Measurements from ENCODE around the gene BPIFA3.

BPIFA3 gene

DNA sequence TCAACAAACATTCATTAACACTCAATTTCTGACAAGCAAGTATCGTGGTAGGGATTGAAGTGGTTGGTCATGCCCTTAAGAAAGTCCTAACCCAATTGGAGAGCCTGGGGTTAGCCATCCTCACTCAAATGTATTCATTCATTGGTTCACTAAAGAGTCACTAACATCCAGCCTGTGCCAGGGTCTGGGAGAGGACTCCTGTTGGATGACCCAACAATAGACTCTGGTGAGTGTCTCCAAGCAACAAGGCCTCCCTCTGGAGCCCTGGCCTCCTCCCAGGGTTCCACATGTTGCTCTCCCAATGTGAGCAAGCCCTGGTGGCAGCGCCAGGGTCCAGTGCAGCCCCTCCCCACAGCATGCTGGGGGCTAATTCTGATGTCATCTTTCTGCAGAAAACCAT lies at the start of gene BPIFA3:
Gene BPIFA3 (plus strand): TSS at position 301 of the 400 bp plus-strand sequence. CDS start 185 bp downstream, outside the sequence.
- TF ChIP-seq EZH2 (IDR thresholded peaks at IDR 0.05) (no peak), POLR2AphosphoS5 (IDR thresholded peaks at IDR 0.05; ENCODE audit: borderline replicate concordance, low read depth, low read length) (no peak), FOXP2 (optimal IDR thresholded peaks at IDR 0.05; ENCODE audit: control extremely low read depth, extremely low read length, insufficient read depth) (no peak)
- no peak within 1 kb of the TSS for H3K27ac ChIP-seq
- no peaks in the 10 kb centered on the region for H3K36me3 ChIP-seq (ENCODE audit: insufficient read depth, low read length)
- DNase-seq (ENCODE audit: low read depth, low spot score) = no peak
- no peak within 1 kb of the TSS for H3K9ac ChIP-seq (ENCODE audit: insufficient read length)
- H3K4me3 ChIP-seq = no peak within 1 kb of the TSS
- no peaks in the 10 kb centered on the region for H3K9me3 ChIP-seq (ENCODE audit: low read depth, low read length)

DNA sequence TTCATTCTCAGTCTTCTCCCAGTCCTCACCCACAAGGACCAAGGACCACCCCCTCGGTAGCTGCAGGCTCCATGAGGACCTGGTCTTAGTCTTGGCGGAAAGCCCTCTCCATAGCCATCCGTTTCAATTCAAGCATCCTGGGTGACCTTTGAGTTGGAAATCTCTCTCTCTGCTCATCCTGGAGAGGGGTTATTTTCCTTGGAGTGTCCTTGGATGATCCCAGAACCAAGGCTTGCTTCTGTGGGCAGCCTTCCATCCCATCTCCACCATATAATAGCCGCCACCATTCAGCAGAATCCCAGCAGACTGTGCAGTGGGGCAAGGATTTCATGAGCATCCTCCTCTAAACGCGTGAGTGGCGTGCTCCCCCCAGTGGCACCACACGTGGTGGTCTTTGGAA lies 49.3 kb upstream of the BPIFA3 start, which contains the start of gene BPIFA2:
Gene BPIFA2 (plus strand): TSS at position 301 of the 400 bp plus-strand sequence. CDS start 987 bp downstream, outside the sequence.
- H3K36me3 ChIP-seq (ENCODE audit: insufficient read depth, low read length) = no peaks in the 10 kb centered on the region
- DNase-seq (ENCODE audit: low read depth, low spot score) = no peak
- H3K27ac ChIP-seq = no peak within 1 kb of the TSS
- no peak within 1 kb of the TSS for H3K4me3 ChIP-seq
- TF ChIP-seq POLR2AphosphoS5 (IDR thresholded peaks at IDR 0.05; ENCODE audit: borderline replicate concordance, low read depth, low read length) (no peak), FOXP2 (optimal IDR thresholded peaks at IDR 0.05; ENCODE audit: control extremely low read depth, extremely low read length, insufficient read depth) (no peak), EZH2 (IDR thresholded peaks at IDR 0.05) (no peak)
- H3K9me3 ChIP-seq (ENCODE audit: low read depth, low read length) = no peaks in the 10 kb centered on the region
- H3K9ac ChIP-seq (ENCODE audit: insufficient read length) = no peak within 1 kb of the TSS

DNA sequence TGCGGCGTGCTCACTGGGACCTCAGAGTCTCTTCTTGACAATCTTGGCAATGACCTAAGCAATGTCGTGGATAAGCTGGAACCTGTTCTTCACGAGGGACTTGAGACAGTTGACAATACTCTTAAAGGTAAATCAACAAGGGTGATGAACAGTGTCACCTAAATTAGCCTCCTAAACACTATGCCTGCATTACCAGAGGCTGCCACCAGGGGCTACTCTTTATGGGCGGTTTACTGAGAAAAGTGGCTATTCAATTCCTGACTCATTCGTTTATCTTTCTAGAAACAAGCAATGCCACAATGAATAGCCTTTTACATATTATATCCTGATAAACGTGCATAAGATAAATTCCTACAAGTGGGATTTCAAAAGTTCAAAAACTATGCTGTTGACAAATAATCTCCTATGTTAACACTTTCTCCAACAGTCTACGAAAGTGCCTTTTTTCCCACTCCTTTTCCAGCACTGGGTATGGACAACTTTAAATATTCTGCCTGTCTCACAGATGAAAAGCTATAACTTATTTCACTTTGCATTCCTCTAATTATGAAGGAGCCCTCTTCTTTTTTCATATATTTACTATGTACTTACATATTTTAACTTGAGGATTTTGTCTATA lies 47.9 kb upstream of the BPIFA3 start:
- Histone ChIP-seq H3K36me3 (ENCODE audit: insufficient read depth, low read length) (no peaks in the 10 kb centered on the region), H3K9ac (ENCODE audit: insufficient read length) (no peak overlapping the region), H3K4me3 (no peak overlapping the region), H3K27ac (no peak overlapping the region), H3K9me3 (ENCODE audit: low read depth, low read length) (no peaks in the 10 kb centered on the region)
- no peak for DNase-seq (ENCODE audit: low read depth, low spot score)
- TF ChIP-seq POLR2AphosphoS5 (IDR thresholded peaks at IDR 0.05; ENCODE audit: borderline replicate concordance, low read depth, low read length) (no peak), FOXP2 (optimal IDR thresholded peaks at IDR 0.05; ENCODE audit: control extremely low read depth, extremely low read length, insufficient read depth) (no peak), EZH2 (IDR thresholded peaks at IDR 0.05) (no peak)

DNA sequence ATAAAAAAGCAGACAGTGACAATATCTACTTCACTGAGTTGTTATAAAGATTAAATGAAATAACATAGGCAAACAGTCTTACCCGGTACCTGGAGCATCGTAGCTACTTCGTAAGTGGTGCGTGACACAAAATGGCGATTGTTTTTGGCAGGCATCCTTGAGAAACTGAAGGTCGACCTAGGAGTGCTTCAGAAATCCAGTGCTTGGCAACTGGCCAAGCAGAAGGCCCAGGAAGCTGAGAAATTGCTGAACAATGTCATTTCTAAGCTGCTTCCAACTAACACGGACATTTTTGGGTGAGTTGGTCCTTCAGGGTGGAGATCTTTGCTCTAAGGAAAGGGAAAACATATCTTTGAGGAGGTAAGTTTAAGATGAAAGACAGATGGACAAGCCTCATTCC lies 44.4 kb upstream of the BPIFA3 start:
- no peak overlapping the region for H3K4me3 ChIP-seq
- TF ChIP-seq EZH2 (IDR thresholded peaks at IDR 0.05) = no peak
- no peak for TF ChIP-seq POLR2AphosphoS5 (IDR thresholded peaks at IDR 0.05; ENCODE audit: borderline replicate concordance, low read depth, low read length)
- TF ChIP-seq FOXP2 (optimal IDR thresholded peaks at IDR 0.05; ENCODE audit: control extremely low read depth, extremely low read length, insufficient read depth) = no peak
- no peak overlapping the region for H3K27ac ChIP-seq
- no peak overlapping the region for H3K9ac ChIP-seq (ENCODE audit: insufficient read length)
- DNase-seq (ENCODE audit: low read depth, low spot score) = no peak
- H3K9me3 ChIP-seq (ENCODE audit: low read depth, low read length) = no peaks in the 10 kb centered on the region
- H3K36me3 ChIP-seq (ENCODE audit: insufficient read depth, low read length) = no peaks in the 10 kb centered on the region

DNA sequence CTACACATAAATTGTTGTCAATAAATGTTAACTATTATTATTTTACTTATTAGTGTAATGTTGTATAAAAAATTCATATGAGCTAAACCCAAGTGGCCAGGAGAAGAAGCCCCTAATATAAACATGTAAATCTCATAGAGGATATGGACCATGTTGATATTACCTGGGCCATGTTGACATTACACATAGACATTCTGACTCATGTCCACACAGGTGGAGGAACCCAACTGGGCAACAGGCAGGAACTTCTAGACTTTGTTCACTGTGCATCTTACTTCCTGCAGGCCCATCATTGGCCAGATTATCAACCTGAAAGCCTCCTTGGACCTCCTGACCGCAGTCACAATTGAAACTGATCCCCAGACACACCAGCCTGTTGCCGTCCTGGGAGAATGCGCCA lies 42.0 kb upstream of the BPIFA3 start:
- Histone ChIP-seq H3K9me3 (ENCODE audit: low read depth, low read length) (no peaks in the 10 kb centered on the region), H3K27ac (no peak overlapping the region), H3K36me3 (ENCODE audit: insufficient read depth, low read length) (no peaks in the 10 kb centered on the region), H3K9ac (ENCODE audit: insufficient read length) (no peak overlapping the region), H3K4me3 (no peak overlapping the region)
- no peak for DNase-seq (ENCODE audit: low read depth, low spot score)
- no peak for TF ChIP-seq FOXP2 (optimal IDR thresholded peaks at IDR 0.05; ENCODE audit: control extremely low read depth, extremely low read length, insufficient read depth)
- TF ChIP-seq POLR2AphosphoS5 (IDR thresholded peaks at IDR 0.05; ENCODE audit: borderline replicate concordance, low read depth, low read length) = no peak
- TF ChIP-seq EZH2 (IDR thresholded peaks at IDR 0.05) = no peak

DNA sequence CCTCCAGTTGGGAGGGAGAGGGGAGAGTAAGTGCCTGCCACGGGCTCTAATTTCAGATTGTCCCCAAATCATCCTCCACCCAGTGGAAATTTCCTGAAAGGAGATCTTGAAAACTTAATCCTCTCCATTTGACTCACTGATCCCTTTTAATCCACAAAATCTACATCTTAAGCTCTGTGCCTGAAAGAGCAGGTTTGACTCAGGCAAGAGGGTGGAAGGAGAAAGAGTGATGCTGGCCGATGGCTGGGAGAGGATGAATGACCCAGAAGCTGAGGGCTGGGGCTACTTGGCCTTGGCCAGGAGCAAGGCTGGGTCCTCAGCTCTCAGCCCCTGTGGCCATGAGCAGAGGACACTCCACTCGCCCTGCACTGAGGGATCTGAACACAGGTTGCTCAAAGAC lies 41.1 kb upstream of the BPIFA3 start:
- H3K4me3 ChIP-seq = no peak overlapping the region

DNA sequence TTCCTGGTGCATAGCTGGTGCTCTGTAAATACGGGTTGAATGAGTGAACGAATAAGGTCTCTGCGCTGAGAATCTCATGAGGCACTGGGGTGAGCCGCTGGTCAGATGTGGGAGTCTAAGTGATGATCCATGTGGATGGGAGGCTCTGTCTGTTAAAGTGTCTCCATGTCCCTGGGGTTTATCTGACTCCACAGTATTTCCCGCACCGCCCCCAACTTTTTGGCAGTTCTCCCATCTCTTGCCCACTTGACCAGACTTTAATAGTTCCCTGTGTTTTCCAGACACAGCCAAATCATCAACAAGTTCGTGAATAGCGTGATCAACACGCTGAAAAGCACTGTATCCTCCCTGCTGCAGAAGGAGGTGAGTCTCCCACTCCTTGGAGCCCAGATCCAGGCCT lies 39.3 kb upstream of the BPIFA3 start:
- no peak overlapping the region for H3K9ac ChIP-seq (ENCODE audit: insufficient read length)
- no peak for TF ChIP-seq EZH2 (IDR thresholded peaks at IDR 0.05)
- TF ChIP-seq POLR2AphosphoS5 (IDR thresholded peaks at IDR 0.05; ENCODE audit: borderline replicate concordance, low read depth, low read length) = no peak
- no peak for TF ChIP-seq FOXP2 (optimal IDR thresholded peaks at IDR 0.05; ENCODE audit: control extremely low read depth, extremely low read length, insufficient read depth)
- H3K4me3 ChIP-seq = no peak overlapping the region
- H3K9me3 ChIP-seq (ENCODE audit: low read depth, low read length) = no peaks in the 10 kb centered on the region
- H3K36me3 ChIP-seq (ENCODE audit: insufficient read depth, low read length) = no peaks in the 10 kb centered on the region
- H3K27ac ChIP-seq = no peak overlapping the region
- no peak for DNase-seq (ENCODE audit: low read depth, low spot score)

More for the DNA sequence above, 41.1 kb upstream of the BPIFA3 start:
- no peaks in the 10 kb centered on the region for H3K36me3 ChIP-seq (ENCODE audit: insufficient read depth, low read length)
- H3K9me3 ChIP-seq (ENCODE audit: low read depth, low read length) = no peaks in the 10 kb centered on the region
- no peak for DNase-seq (ENCODE audit: low read depth, low spot score)
- no peak overlapping the region for H3K9ac ChIP-seq (ENCODE audit: insufficient read length)
- H3K27ac ChIP-seq = no peak overlapping the region
- TF ChIP-seq POLR2AphosphoS5 (IDR thresholded peaks at IDR 0.05; ENCODE audit: borderline replicate concordance, low read depth, low read length) = no peak

DNA sequence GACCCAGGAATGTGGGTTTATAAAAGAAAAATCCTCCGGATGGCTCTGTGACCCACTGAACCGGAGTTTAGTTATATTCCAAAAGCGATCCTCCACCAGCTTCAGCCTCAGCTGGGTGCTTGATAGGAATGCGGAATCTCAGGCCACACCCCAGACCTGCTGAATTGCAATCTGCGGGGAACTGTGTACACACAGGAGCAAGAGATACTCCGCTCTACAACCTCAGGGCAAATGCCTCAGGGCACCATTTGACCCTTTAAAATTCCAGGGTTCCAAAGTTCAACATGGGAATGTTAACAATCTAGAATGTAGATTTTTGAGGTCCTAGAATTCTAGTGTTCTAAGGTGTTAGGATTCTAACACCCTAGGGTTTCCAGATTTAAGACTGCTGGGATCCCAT lies 38.4 kb upstream of the BPIFA3 start:
- no peak overlapping the region for H3K4me3 ChIP-seq

DNA sequence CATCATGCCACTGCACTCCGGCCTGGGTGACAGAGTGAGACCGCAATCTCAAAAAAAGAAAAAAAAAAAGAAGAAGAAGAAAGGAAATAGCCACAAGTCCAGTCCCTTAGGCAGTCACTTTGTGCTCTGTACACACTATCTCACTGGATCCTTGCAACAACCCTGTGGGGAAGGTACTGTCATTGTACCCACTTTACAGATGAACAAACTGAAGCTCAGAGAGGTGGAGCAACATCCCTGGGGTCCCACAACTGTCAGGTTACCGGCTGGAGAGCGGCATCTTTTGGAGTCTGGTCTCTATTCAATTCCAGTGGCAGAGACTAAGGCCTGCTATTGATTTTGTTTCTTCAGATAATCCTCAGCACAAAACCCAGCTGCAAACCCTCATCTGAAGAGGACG lies 37.0 kb upstream of the BPIFA3 start:
- Histone ChIP-seq H3K27ac (no peak overlapping the region), H3K4me3 (no peak overlapping the region), H3K9ac (ENCODE audit: insufficient read length) (no peak overlapping the region), H3K9me3 (ENCODE audit: low read depth, low read length) (no peaks in the 10 kb centered on the region), H3K36me3 (ENCODE audit: insufficient read depth, low read length) (no peaks in the 10 kb centered on the region)
- TF ChIP-seq EZH2 (IDR thresholded peaks at IDR 0.05) (no peak), FOXP2 (optimal IDR thresholded peaks at IDR 0.05; ENCODE audit: control extremely low read depth, extremely low read length, insufficient read depth) (no peak), POLR2AphosphoS5 (IDR thresholded peaks at IDR 0.05; ENCODE audit: borderline replicate concordance, low read depth, low read length) (no peak)
- DNase-seq (ENCODE audit: low read depth, low spot score) = no peak

More for the DNA sequence above, 38.4 kb upstream of the BPIFA3 start:
- Histone ChIP-seq H3K27ac (no peak overlapping the region), H3K36me3 (ENCODE audit: insufficient read depth, low read length) (no peaks in the 10 kb centered on the region), H3K9me3 (ENCODE audit: low read depth, low read length) (no peaks in the 10 kb centered on the region), H3K9ac (ENCODE audit: insufficient read length) (no peak overlapping the region)
- TF ChIP-seq EZH2 (IDR thresholded peaks at IDR 0.05) (no peak), FOXP2 (optimal IDR thresholded peaks at IDR 0.05; ENCODE audit: control extremely low read depth, extremely low read length, insufficient read depth) (no peak), POLR2AphosphoS5 (IDR thresholded peaks at IDR 0.05; ENCODE audit: borderline replicate concordance, low read depth, low read length) (no peak)
- DNase-seq (ENCODE audit: low read depth, low spot score) = no peak
